GM19463 (cell line): ENCODE data around the gene GPBP1L1.
"Not testable (repeated sequence)": the region's sequence is repeated elsewhere in the genome, so short reads cannot be mapped to it uniquely, and the experiment has no call there.

Source experiments
- ATAC-seq: cut with Tn5 transposase; IDR thresholded peaks from one replicate; pipeline ENCODE4 v1.9.1; 2021; ENCODE audit warnings: mild to moderate bottlenecking, moderate library complexity; ENCODE audit not compliant: unreplicated experiment

The GPBP1L1 gene

GRCh38 chr1:45686288-45687013 lies at the start of gene GPBP1L1:
Gene GPBP1L1, minus strand, starts transcription at chr1:45686533. Its CDS starts 27,446 bp downstream, at chr1:45659087.
- ATAC-seq = peak; percentile 49

GRCh38 chr1:45730780-45731319 lies 44.5 kb upstream of the GPBP1L1 start:
- ATAC-seq = no peak

- no peak for ATAC-seq
Measured at GRCh38 chr1:45730075-45730779, 43.9 kb upstream of the GPBP1L1 start.

- ATAC-seq = not testable (repeated sequence)
Measured at GRCh38 chr1:45726007-45726406, 39.7 kb upstream of the GPBP1L1 start.

- ATAC-seq = no peak
Measured at GRCh38 chr1:45723248-45723930, 37.1 kb upstream of the GPBP1L1 start.

GRCh38 chr1:45722809-45723208 lies 36.5 kb upstream of the GPBP1L1 start:
- no peak for ATAC-seq

- ATAC-seq = no peak
Measured at GRCh38 chr1:45721207-45721606, 34.9 kb upstream of the GPBP1L1 start.

GRCh38 chr1:45718289-45718688 lies 32.0 kb upstream of the GPBP1L1 start:
- no peak for ATAC-seq

GRCh38 chr1:45717386-45717785 lies 31.1 kb upstream of the GPBP1L1 start:
- not testable (repeated sequence) for ATAC-seq

GRCh38 chr1:45716700-45717099 lies 30.4 kb upstream of the GPBP1L1 start:
- no peak for ATAC-seq

GRCh38 chr1:45713711-45714110 lies 27.4 kb upstream of the GPBP1L1 start:
- no peak for ATAC-seq

- ATAC-seq = no peak
Measured at GRCh38 chr1:45704637-45705036, 18.3 kb upstream of the GPBP1L1 start.

GRCh38 chr1:45694823-45695222 lies 8.5 kb upstream of the GPBP1L1 start:
- no peak for ATAC-seq

- not testable (repeated sequence) for ATAC-seq
Measured at GRCh38 chr1:45693811-45694210, 7.5 kb upstream of the GPBP1L1 start.

- ATAC-seq = no peak
Measured at GRCh38 chr1:45687754-45688740, 1.7 kb upstream of the GPBP1L1 start, which contains the start of gene TMEM69. Gene TMEM69, plus strand, starts transcription at chr1:45688181. Its CDS starts 2,888 bp downstream, at chr1:45691069.

GRCh38 chr1:45687014-45687753 lies 851 bp upstream of the GPBP1L1 start:
- peak; percentile 87 for ATAC-seq

GRCh38 chr1:45686015-45686287 lies 382 bp downstream of the GPBP1L1 start:
- no peak for ATAC-seq

GRCh38 chr1:45685308-45686014 lies 872 bp downstream of the GPBP1L1 start:
- ATAC-seq = no peak

GRCh38 chr1:45684402-45684801 lies 1.9 kb downstream of the GPBP1L1 start:
- ATAC-seq = no peak
